Left ventricle myocardium inferior (tissue), 1 donor: Measurements from ENCODE around the gene EPYC. TPM values are rescaled to one million over a fixed set of nuclear protein-coding genes. Genes with fewer than 3 reads are reported as not detected.

Source experiments
- DNase-seq: peaks from one replicate; pipeline ENCODE4 v3.0.0-alpha.2; 2020
- H3K27ac ChIP-seq: fragments of 200-600 bp; replicated peaks from 2 replicates; pipeline ENCODE4 v1.8.0; 2021
- H3K27me3 ChIP-seq: fragments of 200-600 bp; 2 replicates; pipeline ENCODE4 v1.8.0; 2021; ENCODE audit warnings: low read depth
- H3K36me3 ChIP-seq: fragments of 200-600 bp; 2 replicates; pipeline ENCODE4 v1.8.0; 2021
- H3K4me1 ChIP-seq: fragments of 200-600 bp; 2 replicates; pipeline ENCODE4 v1.8.0; 2021
- H3K4me3 ChIP-seq: fragments of 200-600 bp; 2 replicates; pipeline ENCODE4 v1.8.0; 2021; ENCODE audit warnings: mild to moderate bottlenecking, moderate library complexity
- H3K9me3 ChIP-seq: fragments of 200-600 bp; replicated peaks from 2 replicates; pipeline ENCODE4 v1.8.0; 2021
- intact Hi-C: fragments of 100-400 bp; cut with micrococcal nuclease; formaldehyde crosslinking; loops from one replicate; pipeline ENCODE4 v1.11.0; 2022
- total RNA-seq: library from RNA; stranded (reverse); fragmentation: NEBNext Ultra II Directional; extraction: Animal tissue kit (Norgen Biotek cat#: 25700); gene quantifications from one replicate; pipeline ENCODE4 v1.2.1, GENCODE V29; 2021
- TF ChIP-seq, protein P1 (sequence below): fragments of 200-600 bp; IDR thresholded peaks from 2 replicates; pipeline ENCODE4 v1.8.0; 2021; ENCODE audit warnings: antibody characterized with exemption, mild to moderate bottlenecking, borderline replicate concordance
- donor health status: DM: no; HTN: yes; CAD: no; lungs with severe emphysema.

EPYC gene
- total RNA-seq, 1 donor from 2014 or later = not detected

DNA sequence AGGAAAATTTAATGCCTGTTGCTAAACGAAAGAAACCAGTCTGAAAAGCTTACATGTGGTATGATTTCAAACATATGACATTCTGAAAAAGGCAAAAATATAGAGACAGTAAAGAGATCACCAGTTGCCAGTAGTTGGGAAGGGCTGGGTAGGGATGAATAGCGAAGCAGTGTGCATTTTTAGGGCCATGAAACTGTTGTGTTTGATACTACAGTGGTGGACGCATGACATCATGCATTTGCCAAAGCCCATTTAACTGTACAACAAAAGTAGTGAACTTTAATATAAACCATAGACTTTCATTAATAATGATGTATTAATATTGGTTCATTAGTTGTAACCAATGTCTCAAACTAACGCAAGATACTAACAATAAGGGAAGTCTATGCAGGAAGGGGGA lies 14.7 kb upstream of the EPYC start:
- Histone ChIP-seq H3K9me3 (peaks cover 7% of the 10 kb centered on the region), H3K27me3 (no peaks in the 10 kb centered on the region), H3K36me3 (no peaks in the 10 kb centered on the region), H3K4me3 (no peak overlapping the region), H3K27ac (no peak overlapping the region), H3K4me1 (no peaks in the 10 kb centered on the region)
- intact Hi-C loops = no loop called here
- TF ChIP-seq, protein P1, sequence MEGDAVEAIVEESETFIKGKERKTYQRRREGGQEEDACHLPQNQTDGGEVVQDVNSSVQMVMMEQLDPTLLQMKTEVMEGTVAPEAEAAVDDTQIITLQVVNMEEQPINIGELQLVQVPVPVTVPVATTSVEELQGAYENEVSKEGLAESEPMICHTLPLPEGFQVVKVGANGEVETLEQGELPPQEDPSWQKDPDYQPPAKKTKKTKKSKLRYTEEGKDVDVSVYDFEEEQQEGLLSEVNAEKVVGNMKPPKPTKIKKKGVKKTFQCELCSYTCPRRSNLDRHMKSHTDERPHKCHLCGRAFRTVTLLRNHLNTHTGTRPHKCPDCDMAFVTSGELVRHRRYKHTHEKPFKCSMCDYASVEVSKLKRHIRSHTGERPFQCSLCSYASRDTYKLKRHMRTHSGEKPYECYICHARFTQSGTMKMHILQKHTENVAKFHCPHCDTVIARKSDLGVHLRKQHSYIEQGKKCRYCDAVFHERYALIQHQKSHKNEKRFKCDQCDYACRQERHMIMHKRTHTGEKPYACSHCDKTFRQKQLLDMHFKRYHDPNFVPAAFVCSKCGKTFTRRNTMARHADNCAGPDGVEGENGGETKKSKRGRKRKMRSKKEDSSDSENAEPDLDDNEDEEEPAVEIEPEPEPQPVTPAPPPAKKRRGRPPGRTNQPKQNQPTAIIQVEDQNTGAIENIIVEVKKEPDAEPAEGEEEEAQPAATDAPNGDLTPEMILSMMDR = no peak
- no peak for DNase-seq

DNA sequence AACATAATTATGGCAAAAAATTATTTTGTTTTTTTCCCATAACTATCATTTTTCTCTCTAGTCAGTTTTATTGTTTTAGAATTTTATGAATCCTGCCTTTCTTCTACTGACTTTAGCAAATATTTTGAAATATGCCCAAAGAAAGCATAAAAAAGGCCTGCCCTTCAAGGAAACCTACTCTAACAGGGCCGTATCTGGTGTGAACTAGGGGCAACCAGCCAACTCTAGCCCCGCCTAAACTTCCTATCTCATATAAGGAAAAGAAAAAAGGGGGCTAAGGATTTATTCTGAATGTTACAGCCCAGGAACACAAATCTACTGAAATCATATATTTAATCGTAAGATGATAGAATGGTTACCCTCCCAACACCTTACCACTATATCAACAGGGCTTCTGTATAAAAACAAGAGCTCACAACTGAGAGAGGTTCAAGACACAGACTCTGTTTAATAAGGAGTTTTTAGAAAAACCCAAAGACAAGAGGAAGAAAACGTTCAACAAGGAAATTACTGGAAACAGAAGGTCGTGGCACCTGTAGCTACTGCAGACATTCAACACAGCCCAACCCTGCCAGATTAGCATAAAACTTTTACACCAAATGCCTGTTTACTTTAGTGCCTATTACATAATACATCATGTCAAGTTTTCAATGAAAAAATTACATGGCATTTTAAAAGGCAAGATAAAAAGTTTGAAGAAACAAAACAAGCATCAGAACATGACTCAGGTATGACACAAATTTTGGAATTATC lies 12.9 kb upstream of the EPYC start:
- DNase-seq = peak; percentile 17

DNA sequence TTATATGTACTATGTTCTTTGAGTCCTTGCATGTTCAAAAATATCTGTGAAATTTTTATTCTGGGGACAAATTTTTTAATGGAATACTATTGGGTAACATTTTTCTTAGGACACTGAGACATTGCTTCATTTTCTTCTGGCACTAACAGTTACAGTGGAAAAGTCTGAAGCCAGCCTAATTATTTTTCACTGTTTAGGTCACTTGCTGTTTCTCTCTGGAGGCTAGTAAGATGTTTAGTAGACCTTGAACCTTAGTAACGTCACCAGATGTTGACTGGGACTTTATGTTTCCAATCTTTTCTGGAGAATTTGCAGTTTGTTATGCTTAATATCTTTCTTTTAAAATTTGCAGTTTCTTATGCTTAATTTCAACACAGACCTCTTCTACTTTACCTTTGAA lies 12.3 kb upstream of the EPYC start:
- Histone ChIP-seq H3K4me1 (no peaks in the 10 kb centered on the region), H3K9me3 (peaks cover 10% of the 10 kb centered on the region), H3K27me3 (no peaks in the 10 kb centered on the region), H3K36me3 (no peaks in the 10 kb centered on the region), H3K27ac (peak overlapping the region; percentile 61), H3K4me3 (no peak overlapping the region)
- TF ChIP-seq, protein P1 = no peak
- intact Hi-C loops = no loop called here
- no peak for DNase-seq

More for the DNA sequence above, 12.9 kb upstream of the EPYC start:
- no peaks in the 10 kb centered on the region for H3K27me3 ChIP-seq
- H3K27ac ChIP-seq = peak overlapping the region; percentile 61
- H3K4me3 ChIP-seq = no peak overlapping the region
- H3K4me1 ChIP-seq = no peaks in the 10 kb centered on the region
- no peaks in the 10 kb centered on the region for H3K36me3 ChIP-seq
- intact Hi-C loops = no loop called here
- TF ChIP-seq, protein P1 = no peak
- H3K9me3 ChIP-seq = peaks cover 10% of the 10 kb centered on the region

DNA sequence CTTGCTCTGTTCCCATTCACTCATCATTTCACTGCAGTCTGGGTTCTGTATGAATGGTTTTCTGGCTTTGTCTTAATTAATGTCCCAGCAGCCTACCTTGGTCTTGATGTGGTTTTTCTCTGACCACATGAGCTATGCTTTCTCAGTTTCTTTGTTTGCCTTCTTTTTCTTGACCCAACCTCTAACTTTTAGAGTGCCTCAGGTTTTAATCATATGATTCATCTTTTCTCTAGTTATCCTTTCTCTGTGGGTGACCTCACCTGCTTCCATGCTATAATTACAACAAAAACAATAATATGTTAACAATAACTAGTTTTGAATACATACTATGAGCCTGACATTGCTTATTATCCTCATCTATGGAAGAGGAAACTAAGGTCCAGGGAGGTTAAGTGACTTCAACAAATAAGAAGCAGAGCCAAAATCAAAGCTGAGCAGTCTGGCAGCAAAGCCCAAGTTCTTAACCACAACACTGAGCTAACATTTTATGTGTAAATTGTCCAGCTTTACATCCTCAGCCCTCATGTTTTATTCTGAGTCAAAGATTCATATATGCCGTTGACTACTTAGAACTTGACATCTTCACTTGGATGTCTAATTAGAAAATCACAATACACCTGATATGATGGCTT lies 4.7 kb upstream of the EPYC start:
- no peaks in the 10 kb centered on the region for H3K27me3 ChIP-seq
- no peak overlapping the region for H3K27ac ChIP-seq
- intact Hi-C loops = no loop called here
- H3K36me3 ChIP-seq = no peaks in the 10 kb centered on the region
- H3K4me3 ChIP-seq = no peak overlapping the region
- no peaks in the 10 kb centered on the region for H3K4me1 ChIP-seq
- peaks cover 3% of the 10 kb centered on the region for H3K9me3 ChIP-seq
- no peak for DNase-seq
- TF ChIP-seq, protein P1 = no peak

DNA sequence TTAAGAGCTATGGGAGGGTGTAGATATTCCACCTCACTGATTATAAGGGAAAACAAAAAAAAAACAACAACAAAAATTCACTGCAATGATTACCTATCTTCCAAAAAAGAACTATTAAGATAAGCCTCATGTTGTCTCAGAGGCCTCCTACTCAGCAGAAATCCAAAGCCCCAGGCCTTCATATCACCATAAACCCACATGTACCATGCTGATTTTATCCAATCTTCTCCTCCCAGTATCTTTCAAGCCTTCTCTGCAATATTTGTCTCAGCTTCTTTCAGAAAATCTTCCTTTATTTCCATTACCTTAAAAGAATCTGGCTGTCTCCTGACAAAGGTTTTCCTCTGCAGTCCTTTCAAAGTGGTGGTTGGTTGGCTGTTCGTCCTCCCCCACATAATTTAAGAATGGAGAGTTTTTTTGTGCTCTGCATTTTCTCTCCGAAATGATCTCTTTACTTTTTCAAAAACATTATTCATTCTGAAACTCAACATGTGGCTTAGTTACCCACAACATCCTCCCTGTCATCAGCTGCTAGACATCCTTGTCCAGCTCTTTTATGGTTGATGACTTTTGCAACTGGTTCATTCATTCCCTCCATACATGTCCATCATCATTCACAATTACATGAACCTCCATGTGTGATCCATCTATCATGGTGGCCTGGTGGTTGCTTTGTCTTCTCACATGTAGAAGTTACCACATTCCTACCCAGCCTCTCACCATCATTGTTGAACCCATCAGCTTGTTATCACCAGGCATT lies 2.9 kb upstream of the EPYC start:
- Histone ChIP-seq H3K4me1 (no peaks in the 10 kb centered on the region), H3K9me3 (no peaks in the 10 kb centered on the region), H3K27me3 (no peaks in the 10 kb centered on the region), H3K4me3 (no peak overlapping the region), H3K27ac (no peak overlapping the region), H3K36me3 (no peaks in the 10 kb centered on the region)
- intact Hi-C loops = no loop called here
- TF ChIP-seq, protein P1 = no peak
- no peak for DNase-seq
